GM10847 (cell line): ENCODE data around the gene NUBP1.

Experiments used
- POLR2A ChIP-seq: IDR thresholded peaks from 2 replicates; pipeline ENCODE4 v1.6.1; 2011; ENCODE audit not compliant: insufficient read length; ENCODE audit errors: extremely low read depth

NUBP1 gene

DNA sequence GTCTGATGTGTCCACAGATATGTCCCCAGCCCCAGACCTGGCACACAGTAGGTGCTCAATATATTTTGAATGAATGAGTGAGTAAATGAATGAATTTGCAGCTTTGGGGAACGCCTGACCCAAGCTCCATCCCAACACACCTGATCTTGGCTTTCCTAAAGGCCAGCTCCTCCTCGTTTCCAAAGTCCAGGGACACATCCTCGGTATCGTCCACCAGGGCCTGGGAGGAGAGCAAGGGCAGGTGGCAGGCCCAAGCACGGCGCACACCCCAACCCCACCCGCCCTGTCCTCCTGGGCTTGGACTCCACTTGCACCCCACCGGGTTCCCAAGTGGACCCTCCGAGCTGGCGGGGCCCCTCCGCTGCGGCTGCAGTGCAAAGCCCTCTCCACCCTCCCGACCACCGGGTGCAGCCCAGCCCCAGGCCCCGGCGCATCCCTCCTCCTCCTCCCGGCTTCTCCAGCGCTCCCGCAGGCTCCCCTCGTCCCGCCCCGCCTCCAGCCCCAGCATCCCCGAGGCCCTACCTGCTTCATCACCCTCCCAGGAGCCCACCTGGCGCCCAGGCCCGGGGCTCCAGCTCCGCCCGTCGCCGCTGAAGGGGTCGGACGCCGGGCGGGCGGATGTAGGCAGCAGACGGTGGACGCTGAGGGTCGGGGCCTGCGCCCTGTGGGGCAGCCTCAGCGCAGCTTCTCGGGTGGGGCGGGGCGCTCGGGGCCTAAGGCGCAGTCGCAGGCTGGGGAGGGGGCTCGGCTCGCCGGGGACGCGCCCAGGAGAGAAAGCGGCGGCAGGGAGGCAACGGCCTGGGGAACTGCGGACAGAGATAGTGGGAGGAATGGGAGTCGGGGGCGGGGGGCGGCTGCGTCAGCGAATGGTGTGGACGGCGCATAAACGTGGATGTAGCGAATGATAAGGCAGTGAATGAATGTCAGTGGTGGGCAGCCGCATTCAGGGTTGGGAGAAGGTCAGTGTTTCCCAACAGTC is 74.6 kb downstream of the NUBP1 start, which contains the start of gene TVP23A:
Gene TVP23A, minus strand, starts transcription at position 832 of the 979 bp plus-strand sequence. Its CDS starts 301 bp downstream, at position 531.
- TF ChIP-seq POLR2A: no peak
